IMR-90 (cell line): ENCODE results near the gene RYK. TPM values are rescaled to one million over a fixed set of nuclear protein-coding genes. Genes with fewer than 3 reads are reported as not detected.

Experiments used
- ATAC-seq: fragments of 200-7000 bp; cut with Tn5 transposase; 2 replicates; pipeline ENCODE4 v1.9.1; 2020; ENCODE audit warnings: low read depth, mild to moderate bottlenecking, moderate library complexity
- BruUV-seq: library from RNA; stranded (reverse); fragments of 400-500 nt; replicated peaks from 2 replicates; lab custom pipeline; 2021; lab: Mats Ljungman, UMichigan
- CTCF ChIA-PET: fragments of 300-600 bp; formaldehyde crosslinking; extraction: SDS; loops from one replicate; lab custom pipeline; 2021; ENCODE audit warnings: antibody characterized with exemption; lab: Yijun Ruan, JAX
- POLR2A ChIA-PET: fragments of 300-600 bp; sonication (Branson Sonifier 250); formaldehyde crosslinking; loops from one replicate; lab custom pipeline; 2022; ENCODE audit warnings: antibody characterized with exemption; ENCODE audit not compliant: unreplicated experiment; lab: Charles Lee
- DNase-seq: peaks from one replicate; pipeline ENCODE4 v3.0.0; 2013
- H2AFZ ChIP-seq: replicated peaks from 2 replicates; pipeline ENCODE3; 2013; ENCODE audit warnings: low read length, mild to moderate bottlenecking; ENCODE audit not compliant: poor library complexity
- H2AK5ac ChIP-seq: 2 replicates; pipeline ENCODE4 v1.6.1; 2013; ENCODE audit warnings: low read depth, low read length, inconsistent platforms
- H2AK9ac ChIP-seq: replicated peaks from 2 replicates; pipeline ENCODE3; 2013; ENCODE audit warnings: mild to moderate bottlenecking, low read depth, low read length, moderate library complexity; ENCODE audit not compliant: poor library complexity
- H2BK120ac ChIP-seq: 2 replicates; pipeline ENCODE4 v1.6.1; 2013; ENCODE audit warnings: low read depth, low read length, inconsistent platforms
- H2BK15ac ChIP-seq: 3 replicates; pipeline ENCODE4 v1.6.1; 2013; ENCODE audit warnings: low read depth, low read length, inconsistent platforms
- H2BK20ac ChIP-seq: 2 replicates; pipeline ENCODE4 v1.6.1; 2013; ENCODE audit warnings: low read depth, mild to moderate bottlenecking, inconsistent platforms, low read length, moderate library complexity
- H2BK5ac ChIP-seq: 2 replicates; pipeline ENCODE4 v1.6.1; 2013; ENCODE audit warnings: mild to moderate bottlenecking, low read depth, low read length, inconsistent platforms; ENCODE audit not compliant: poor library complexity, severe bottlenecking
- H3K14ac ChIP-seq: replicated peaks from 2 replicates; pipeline ENCODE4 v1.6.1; 2013; ENCODE audit warnings: low read depth, low read length, inconsistent platforms
- H3K18ac ChIP-seq: 2 replicates; pipeline ENCODE4 v1.6.1; 2013; ENCODE audit warnings: low read depth, low read length, control low read depth
- H3K23ac ChIP-seq: 2 replicates; pipeline ENCODE4 v1.6.1; 2013; ENCODE audit warnings: low read depth, low read length, inconsistent platforms
- H3K27ac ChIP-seq: 2 replicates; pipeline ENCODE4 v1.5.1; 2013; ENCODE audit warnings: mild to moderate bottlenecking, control low read depth, low read length; ENCODE audit not compliant: insufficient read depth
- H3K27me3 ChIP-seq: 2 replicates; pipeline ENCODE4 v1.6.1; 2013; ENCODE audit warnings: low read length; ENCODE audit not compliant: control insufficient read depth, insufficient read depth
- H3K36me3 ChIP-seq: 2 replicates; pipeline ENCODE4 v1.6.1; 2013; ENCODE audit warnings: low read length, mixed read lengths; ENCODE audit not compliant: control insufficient read depth, insufficient read depth
- H3K4ac ChIP-seq: 2 replicates; pipeline ENCODE4 v1.6.1; 2013; ENCODE audit warnings: low read depth, low read length, inconsistent platforms
- H3K4me1 ChIP-seq: 2 replicates; pipeline ENCODE4 v1.6.1; 2013; ENCODE audit warnings: low read length, mixed read lengths; ENCODE audit not compliant: control insufficient read depth, insufficient read depth
- H3K4me2 ChIP-seq: 2 replicates; pipeline ENCODE4 v1.6.1; 2013; ENCODE audit warnings: low read depth, mild to moderate bottlenecking, control low read depth, low read length, moderate library complexity
- H3K4me3 ChIP-seq: 2 replicates; pipeline ENCODE4 v1.5.1; 2013; ENCODE audit warnings: low read depth, mild to moderate bottlenecking, control low read depth, low read length, moderate library complexity; ENCODE audit not compliant: insufficient read depth
- H3K56ac ChIP-seq: 2 replicates; pipeline ENCODE4 v1.6.1; 2013; ENCODE audit warnings: low read length, inconsistent platforms; ENCODE audit not compliant: insufficient read depth; ENCODE audit errors: extremely low read depth
- H3K79me1 ChIP-seq, 2 experiments: 2 replicates each; pipeline ENCODE4 v1.6.1; 2013; ENCODE audit warnings: low read length in 2 of 2, inconsistent platforms in 1 of 2, low read depth in 1 of 2
- H3K9ac ChIP-seq: 2 replicates; pipeline ENCODE4 v1.6.1; 2013; ENCODE audit warnings: low read depth, low read length, control low read depth
- H3K9me1 ChIP-seq: 2 replicates; pipeline ENCODE4 v1.6.1; 2013; ENCODE audit warnings: low read length, inconsistent platforms; ENCODE audit not compliant: insufficient read depth
- H3K9me3 ChIP-seq: 2 replicates; pipeline ENCODE4 v1.6.1; 2013; ENCODE audit warnings: low read length; ENCODE audit not compliant: control insufficient read depth, insufficient read depth
- H4K20me1 ChIP-seq: 2 replicates; pipeline ENCODE4 v1.6.1; 2013; ENCODE audit warnings: low read length, inconsistent platforms; ENCODE audit not compliant: insufficient read depth
- H4K5ac ChIP-seq: 2 replicates; pipeline ENCODE4 v1.6.1; 2013; ENCODE audit warnings: mild to moderate bottlenecking, low read depth, low read length, control low read depth
- H4K8ac ChIP-seq, 2 experiments: 2 replicates each; pipeline ENCODE4 v1.6.1; 2013; ENCODE audit warnings: low read depth in 2 of 2, low read length in 2 of 2, control low read depth in 1 of 2, inconsistent platforms in 1 of 2
- H4K91ac ChIP-seq: 2 replicates; pipeline ENCODE4 v1.6.1; 2013; ENCODE audit warnings: low read depth, low read length, inconsistent platforms; ENCODE audit not compliant: insufficient read depth
- CEBPB ChIP-seq: IDR thresholded peaks from 2 replicates; pipeline ENCODE4 v1.6.1; 2012; ENCODE audit warnings: low read depth, low read length, improper control_type of control experiment
- POLR2A ChIP-seq: IDR thresholded peaks from 2 replicates; pipeline ENCODE4 v1.6.1; 2012; ENCODE audit warnings: mild to moderate bottlenecking, low read depth, low read length
- RFX5 ChIP-seq: IDR thresholded peaks from 2 replicates; pipeline ENCODE4 v1.8.0; 2012; ENCODE audit warnings: low read depth, mild to moderate bottlenecking, low read length, moderate library complexity
- WGBS, 2 experiments: methylation state at CpG; one replicate each; pipeline versions ENCODE4 v1.1.5 to v1.1.7; 2013; ENCODE audit warnings: missing lambda C conversion rate in 2 of 2; ENCODE audit not compliant: insufficient read length in 1 of 2; ENCODE audit errors: extremely low coverage in 2 of 2; 5-methylcytosine and 5-hydroxymethylcytosine counted together
- dilution Hi-C: fragments of 300-500 bp; cut with HindIII; formaldehyde crosslinking; loops from one replicate; pipeline ENCODE4 v1.14.3; 2018; ENCODE audit warnings: low sequenced_read_pairs; ENCODE audit not compliant: unreplicated experiment
- in situ Hi-C: fragments of 300-500 bp; cut with MboI; formaldehyde crosslinking; loops from 3 replicates; pipeline ENCODE4 v1.14.3; 2019; ENCODE audit warnings: low sequenced_read_pairs, inconsistent platforms, mixed read lengths
- intact Hi-C: fragments of 100-400 bp; cut with micrococcal nuclease; formaldehyde crosslinking; loops from 2 replicates; pipeline ENCODE4 v1.10.0; 2022
- polyA plus RNA-seq, 3 experiments: library from polyadenylated mRNA; depleted of rRNA; stranded (reverse); fragments of >200 nt; gene quantifications; 2 replicates each; pipeline ENCODE4 v1.2.3, GENCODE V29; 2012; ENCODE audit warnings: low replicate concordance in 1 of 3
- total RNA-seq: library from RNA; depleted of rRNA; stranded (reverse); fragments of >200 nt; gene quantifications from 2 replicates; pipeline ENCODE4 v1.2.3, GENCODE V29; 2012

Gene RYK
- total and polyA plus RNA-seq, 2 of the 4 experiments (the other 2 are of a cell fraction): 42.4 to 106 TPM

- DNase-seq: no peak
- H4K20me1 ChIP-seq: no peaks in the 10 kb centered on the region
- H3K23ac ChIP-seq: no peak overlapping the region
- H3K4me3 ChIP-seq: no peak overlapping the region
- no peak overlapping the region for H3K9ac ChIP-seq
- H3K9me1 ChIP-seq: no peaks in the 10 kb centered on the region
- no TSS peak for BruUV-seq
- no peak overlapping the region for H2BK20ac ChIP-seq
- no peaks in the 10 kb centered on the region for H3K79me1 ChIP-seq
- TF ChIP-seq POLR2A (no peak), RFX5 (no peak), CEBPB (no peak)
- H3K56ac ChIP-seq: no peak overlapping the region
- H2AK9ac ChIP-seq: no peak overlapping the region
- CTCF ChIA-PET: no interaction called here
- H3K4me2 ChIP-seq: no peak overlapping the region
- H2BK15ac ChIP-seq: no peak overlapping the region
- no peak overlapping the region for H2AK5ac ChIP-seq
- no peak overlapping the region for H2BK120ac ChIP-seq
- dilution Hi-C loops (no loop called here), in situ Hi-C loops (no loop called here), intact Hi-C loops (no loop called here)
- H4K8ac ChIP-seq: no peak overlapping the region
- H4K91ac ChIP-seq: no peak overlapping the region
- no peak overlapping the region for H2AFZ ChIP-seq
- H3K4me1 ChIP-seq: no peaks in the 10 kb centered on the region
- no peak overlapping the region for H3K27ac ChIP-seq
- H4K5ac ChIP-seq: no peak overlapping the region
- no peak for ATAC-seq
- POLR2A ChIA-PET: no interaction called here
- H3K27me3 ChIP-seq: no peaks in the 10 kb centered on the region
- no peak overlapping the region for H3K4ac ChIP-seq
- H3K18ac ChIP-seq: no peak overlapping the region
- no peaks in the 10 kb centered on the region for H3K36me3 ChIP-seq
- H2BK5ac ChIP-seq: no peak overlapping the region
- WGBS, 2 experiments: no CpG with 5 or more reads among the region's 2 CpGs
- H3K9me3 ChIP-seq: no peaks in the 10 kb centered on the region
- H3K14ac ChIP-seq: no peak overlapping the region
These were observed 139.0 kb downstream of the RYK start for GRCh38 chr3:134111616-134112015.
